Ovary (tissue), 9 donors: ENCODE results near the gene TTC23. TPM values are rescaled to one million over a fixed set of nuclear protein-coding genes. Genes with fewer than 3 reads are reported as not detected.

Experiments used
- DNase-seq, 5 donors: peaks; one replicate each; pipeline ENCODE4 v3.0.0-alpha.2; 2019 to 2020
- H3K27ac ChIP-seq, 2 donors: fragments of 200-600 bp; one replicate each; pipeline versions ENCODE4 v1.5.1 to v1.8.0; 2019 to 2022
- H3K27me3 ChIP-seq: fragments of 200-600 bp; one replicate; pipeline ENCODE4 v1.8.0; 2022
- H3K36me3 ChIP-seq: fragments of 200-600 bp; sonication (generic); one replicate; pipeline ENCODE4 v1.5.1; 2019
- H3K4me1 ChIP-seq: one replicate; pipeline ENCODE4 v1.8.1; 2013; ENCODE audit warnings: mild to moderate bottlenecking, moderate library complexity; ENCODE audit not compliant: insufficient read depth
- H3K4me3 ChIP-seq: fragments of 200-600 bp; sonication (generic); one replicate; pipeline ENCODE4 v1.5.1; 2017
- H3K9me3 ChIP-seq, 2 donors: fragments of 200-600 bp in 1 of 2; sonication (generic) in 1 of 2; one replicate each; pipeline versions ENCODE4 v1.5.1 to v1.8.1; 2013 to 2019; ENCODE audit warnings: mild to moderate bottlenecking in 1 of 2, moderate library complexity in 1 of 2
- EP300 ChIP-seq: sonication (generic); formaldehyde crosslinking; IDR thresholded peaks from one replicate; pipeline ENCODE4 v1.6.1; 2017; ENCODE audit warnings: antibody characterized with exemption
- POLR2A ChIP-seq: fragments of 450-650 bp; IDR thresholded peaks from one replicate; pipeline ENCODE4 v1.6.1; 2017; ENCODE audit warnings: antibody characterized with exemption, mild to moderate bottlenecking, moderate library complexity
- WGBS, 3 donors: extraction: QIAGEN DNeasy Blood & Tissue Kit in 1 of 3; methylation state at CpG; one replicate each; pipeline versions ENCODE4 v1.1.5 to v1.1.7; 2013 to 2017; 5-methylcytosine and 5-hydroxymethylcytosine counted together
- intact Hi-C, 4 donors: fragments of 100-400 bp; cut with DNase I; formaldehyde crosslinking; loops; one replicate each; pipeline versions ENCODE4 v1.11.0 to v1.15.1; 2022 to 2023
- polyA plus RNA-seq, 2 donors: library from polyadenylated mRNA; stranded (reverse); fragments of 200-250 nt in 1 of 2; fragments of 350-450 nt in 1 of 2; fragmentation: Illumina TruSeq in 1 of 2; extraction: RNeasy Lipid Tissue Mini Kit (QIAGEN cat#74804) in 1 of 2; gene quantifications; one replicate each; pipeline ENCODE4 v1.2.3, GENCODE V29; 2013 to 2014
- total RNA-seq, 7 donors: library from RNA; depleted of rRNA in 2 of 7; stranded (reverse); fragments of >200 nt in 2 of 7; fragmentation: NEBNext Ultra II Directional in 3 of 7; extraction: Animal tissue kit (Norgen Biotek cat#: 25700) in 3 of 7; gene quantifications; one replicate each; pipeline versions ENCODE4 v1.1.0 to v1.2.4, GENCODE V29; 2016 to 2023
- TF ChIP-seq, protein P1 (sequence below), 3 donors: fragments of 450-650 bp in 2 of 3; fragments of 200-600 bp in 1 of 3; IDR thresholded peaks; one replicate each; pipeline versions ENCODE4 v1.5.1 to v1.8.0; 2016 to 2022; ENCODE audit warnings: antibody characterized with exemption in 3 of 3, mild to moderate bottlenecking in 1 of 3
- donor health status: DM: no; HTN: no; CAD: no; lungs with moderate emphysema.
- donor health status: DM: no; HTN: no; CAD: no.
- donor health status: Bipolar disorder and iron deficiency.
- donor health status: DM: yes; HTN: yes; CAD: no.
- donor health status: DM: no; HTN: no; CAD: no.
- donor health status: DM: yes; HTN: yes; CAD: no.

Gene TTC23
- total and polyA plus RNA-seq, 9 donors, result 15.9 to 35.8 (median 25.8) TPM

GRCh38 chr15:99149366-99149765 is 100.0 kb downstream of the TTC23 start:
- TF ChIP-seq EP300 (no peak), POLR2A (no peak)
- TF ChIP-seq, protein P1, sequence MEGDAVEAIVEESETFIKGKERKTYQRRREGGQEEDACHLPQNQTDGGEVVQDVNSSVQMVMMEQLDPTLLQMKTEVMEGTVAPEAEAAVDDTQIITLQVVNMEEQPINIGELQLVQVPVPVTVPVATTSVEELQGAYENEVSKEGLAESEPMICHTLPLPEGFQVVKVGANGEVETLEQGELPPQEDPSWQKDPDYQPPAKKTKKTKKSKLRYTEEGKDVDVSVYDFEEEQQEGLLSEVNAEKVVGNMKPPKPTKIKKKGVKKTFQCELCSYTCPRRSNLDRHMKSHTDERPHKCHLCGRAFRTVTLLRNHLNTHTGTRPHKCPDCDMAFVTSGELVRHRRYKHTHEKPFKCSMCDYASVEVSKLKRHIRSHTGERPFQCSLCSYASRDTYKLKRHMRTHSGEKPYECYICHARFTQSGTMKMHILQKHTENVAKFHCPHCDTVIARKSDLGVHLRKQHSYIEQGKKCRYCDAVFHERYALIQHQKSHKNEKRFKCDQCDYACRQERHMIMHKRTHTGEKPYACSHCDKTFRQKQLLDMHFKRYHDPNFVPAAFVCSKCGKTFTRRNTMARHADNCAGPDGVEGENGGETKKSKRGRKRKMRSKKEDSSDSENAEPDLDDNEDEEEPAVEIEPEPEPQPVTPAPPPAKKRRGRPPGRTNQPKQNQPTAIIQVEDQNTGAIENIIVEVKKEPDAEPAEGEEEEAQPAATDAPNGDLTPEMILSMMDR (IDR thresholded peaks at IDR 0.05), result no peak
- H3K27ac ChIP-seq, result no peak overlapping the region
- H3K4me1 ChIP-seq, result no peaks in the 10 kb centered on the region
- no peak overlapping the region for H3K4me3 ChIP-seq
- H3K27me3 ChIP-seq, result no peaks in the 10 kb centered on the region
- no peaks in the 10 kb centered on the region for H3K9me3 ChIP-seq
- intact Hi-C loops, result no loop called here
- no peak for DNase-seq
- 94 to 100% (median 98%) methylated on average over 4 of the region's 4 CpGs for WGBS, 3 donors
- no peaks in the 10 kb centered on the region for H3K36me3 ChIP-seq

DNA sequence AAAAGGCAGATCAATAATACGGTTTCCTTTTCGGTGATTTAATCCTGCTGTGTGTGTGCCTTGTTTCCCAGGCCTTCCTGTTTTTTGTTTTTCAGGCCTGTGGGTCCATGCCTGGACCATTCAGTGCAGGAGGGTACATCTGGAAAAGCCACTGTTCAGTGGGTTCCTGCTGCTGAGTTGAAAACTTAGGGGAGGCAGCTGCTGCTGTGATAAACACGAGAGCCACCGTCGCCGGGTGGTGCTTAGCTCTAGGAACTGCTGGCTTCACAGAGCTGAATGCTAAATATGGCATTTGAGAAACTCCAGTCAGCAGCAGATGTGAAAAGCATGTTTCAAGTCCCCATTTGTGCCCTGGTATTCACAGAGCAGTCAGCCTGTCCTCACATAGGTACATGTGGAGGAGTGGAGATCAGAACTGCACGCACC is 100.5 kb downstream of the TTC23 start:
- TF ChIP-seq EP300 (no peak), POLR2A (no peak)
- TF ChIP-seq, protein P1 (IDR thresholded peaks at IDR 0.05), result no peak
- no peaks in the 10 kb centered on the region for H3K36me3 ChIP-seq
- no peak overlapping the region for H3K4me3 ChIP-seq
- WGBS, 3 donors, result 78 to 87% (median 78%) methylated on average over 7 of the region's 7 CpGs
- intact Hi-C loops, result no loop called here
- DNase-seq, result no peak
- no peaks in the 10 kb centered on the region for H3K27me3 ChIP-seq
- no peaks in the 10 kb centered on the region for H3K9me3 ChIP-seq
- no peak overlapping the region for H3K27ac ChIP-seq
- no peaks in the 10 kb centered on the region for H3K4me1 ChIP-seq

DNA sequence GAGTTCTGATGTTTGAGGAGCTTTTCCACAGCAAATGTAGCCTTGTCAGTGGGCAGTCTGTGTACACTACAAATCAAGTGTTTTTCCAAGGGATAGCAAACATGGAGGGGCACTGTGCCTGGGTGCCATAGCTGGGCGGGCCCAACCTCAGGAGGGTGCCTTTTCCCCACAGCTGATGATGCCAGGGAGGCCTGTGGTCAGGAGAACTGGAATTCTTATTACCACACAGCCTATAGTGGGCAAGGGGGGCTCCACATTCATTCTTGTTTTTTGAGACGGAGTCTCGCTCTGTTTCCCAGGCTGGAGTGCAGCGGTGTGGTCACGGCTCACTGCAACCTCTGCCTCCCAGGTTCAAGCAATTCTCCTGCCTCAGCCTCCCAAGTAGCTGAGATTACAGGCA is 102.7 kb downstream of the TTC23 start:
- Histone ChIP-seq H3K27ac (no peak overlapping the region), H3K27me3 (no peaks in the 10 kb centered on the region), H3K9me3 (no peaks in the 10 kb centered on the region), H3K36me3 (no peaks in the 10 kb centered on the region), H3K4me3 (no peak overlapping the region), H3K4me1 (no peaks in the 10 kb centered on the region)
- TF ChIP-seq EP300 (no peak), POLR2A (no peak)
- TF ChIP-seq, protein P1 (IDR thresholded peaks at IDR 0.05), result no peak
- no peak for DNase-seq
- 97 to 100% (median 99%) methylated on average over 5 of the region's 5 CpGs for WGBS, 3 donors
- intact Hi-C loops, result no loop called here

DNA sequence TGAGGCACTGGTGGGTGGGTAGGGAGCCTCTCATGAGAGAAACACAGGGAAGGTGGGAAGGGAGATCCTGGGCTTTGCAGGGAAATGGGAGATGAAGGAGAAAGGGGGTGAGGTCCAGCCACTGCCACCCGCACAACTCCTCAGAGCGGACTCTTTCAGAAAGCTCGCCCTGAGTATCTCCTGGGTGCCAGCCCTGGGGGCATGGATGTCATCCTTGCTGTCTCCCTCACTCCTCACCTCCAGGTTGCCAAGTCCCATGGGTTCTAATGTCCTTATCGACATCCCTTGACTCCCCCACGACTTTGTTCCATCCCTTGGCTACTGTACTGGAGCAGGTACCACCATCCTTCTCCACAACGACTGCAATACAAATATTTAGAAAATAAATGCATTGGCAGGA is 103.6 kb downstream of the TTC23 start:
- Histone ChIP-seq H3K9me3 (no peaks in the 10 kb centered on the region), H3K36me3 (no peaks in the 10 kb centered on the region), H3K27me3 (no peaks in the 10 kb centered on the region), H3K27ac (no peak overlapping the region), H3K4me3 (no peak overlapping the region), H3K4me1 (no peaks in the 10 kb centered on the region)
- TF ChIP-seq, protein P1 (IDR thresholded peaks at IDR 0.05), result no peak
- no peak for TF ChIP-seq POLR2A
- no peak for TF ChIP-seq EP300
- DNase-seq, result no peak
- intact Hi-C loops, result no loop called here
- 88 to 91% (median 90%) methylated on average over 6 of the region's 6 CpGs for WGBS, 3 donors

GRCh38 chr15:99145005-99145404 is 104.4 kb downstream of the TTC23 start:
- Histone ChIP-seq H3K4me3 (no peak overlapping the region), H3K27ac (no peak overlapping the region), H3K9me3 (no peaks in the 10 kb centered on the region), H3K36me3 (no peaks in the 10 kb centered on the region), H3K27me3 (no peaks in the 10 kb centered on the region), H3K4me1 (no peaks in the 10 kb centered on the region)
- 86 to 87% (median 87%) methylated on average over 10 of the region's 10 CpGs for WGBS, 3 donors
- intact Hi-C loops, result no loop called here
- TF ChIP-seq, protein P1 (IDR thresholded peaks at IDR 0.05), result no peak
- TF ChIP-seq POLR2A (no peak), EP300 (no peak)
- no peak for DNase-seq
